ENCODE measurements around the gene HOXB3.

GRCh38 chr17:48576479-48577309 lies 13.3 kb downstream of the HOXB3 start:
- no peak for TF ChIP-seq CTCF (IDR thresholded peaks at IDR 0.05)
- TF ChIP-seq EZH2 (IDR thresholded peaks at IDR 0.05), result peak; percentile 91

Measured in neural progenitor cell (in vitro differentiated cells).